Spleen (tissue), 7 donors: Measurements from ENCODE around the gene ATXN7L1.

Experiments used
- CTCF ChIP-seq, 11 experiments: fragments of 200-600 bp in 7 of 11; fragments of 450-650 bp in 4 of 11; sonication (generic) in 4 of 11; IDR thresholded peaks in 8 of 11; conservative IDR thresholded peaks in 3 of 11; 1 replicate in 7 of 11; 2 replicates in 4 of 11; pipeline versions ENCODE4 v1.4.0 to v1.8.0; 2016 to 2021; ENCODE audit warnings: antibody characterized with exemption in 11 of 11, inconsistent platforms in 4 of 11, mild to moderate bottlenecking in 1 of 11
- POLR2A ChIP-seq, 3 donors: fragments of 450-650 bp; IDR thresholded peaks; one replicate each; pipeline ENCODE4 v1.5.1; 2017; ENCODE audit warnings: antibody characterized with exemption in 3 of 3, mild to moderate bottlenecking in 1 of 3
- donor health status: DM: no; HTN: no; CAD: no; lungs with moderate emphysema.
- donor health status: DM: no; HTN: no; CAD: no.
- donor health status: DM: no; HTN: no; CAD: no.

DNA sequence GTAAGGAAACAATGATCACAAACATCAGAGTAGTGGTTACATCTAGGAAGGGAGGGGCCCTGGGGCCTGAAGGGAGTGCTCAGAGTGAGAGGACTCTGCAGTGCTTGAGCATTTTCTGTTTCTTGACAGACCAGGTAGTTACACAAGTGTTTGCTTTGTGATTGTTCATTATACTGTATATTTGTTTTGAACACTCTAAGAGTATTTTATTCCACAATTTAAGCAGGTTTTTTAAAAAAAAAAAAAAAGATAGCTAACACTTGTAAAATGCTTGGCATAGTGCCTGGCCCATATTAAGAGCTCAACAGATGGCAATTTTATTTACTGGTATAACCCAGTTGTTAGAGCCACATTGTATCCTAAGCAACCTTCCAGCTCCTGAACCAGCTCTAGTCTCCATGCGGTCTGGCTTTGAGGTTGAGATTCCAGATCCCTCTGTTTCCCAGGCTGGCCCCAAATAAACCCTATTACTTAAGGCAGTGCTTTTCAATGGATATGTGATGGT, 20.1 kb upstream of the ATXN7L1 start:
- no peak for TF ChIP-seq CTCF (IDR thresholded peaks at IDR 0.05 in 8 of 11, conservative IDR thresholded peaks at IDR 0.05 in 3 of 11)
- no peak for TF ChIP-seq POLR2A (IDR thresholded peaks at IDR 0.05)
